ENCODE results near the gene PIH1D1. TPM values are rescaled to one million over a fixed set of nuclear protein-coding genes. Genes with fewer than 3 reads are reported as not detected.

Gene PIH1D1
- total RNA-seq, 1 donor: 80.6 TPM

DNA sequence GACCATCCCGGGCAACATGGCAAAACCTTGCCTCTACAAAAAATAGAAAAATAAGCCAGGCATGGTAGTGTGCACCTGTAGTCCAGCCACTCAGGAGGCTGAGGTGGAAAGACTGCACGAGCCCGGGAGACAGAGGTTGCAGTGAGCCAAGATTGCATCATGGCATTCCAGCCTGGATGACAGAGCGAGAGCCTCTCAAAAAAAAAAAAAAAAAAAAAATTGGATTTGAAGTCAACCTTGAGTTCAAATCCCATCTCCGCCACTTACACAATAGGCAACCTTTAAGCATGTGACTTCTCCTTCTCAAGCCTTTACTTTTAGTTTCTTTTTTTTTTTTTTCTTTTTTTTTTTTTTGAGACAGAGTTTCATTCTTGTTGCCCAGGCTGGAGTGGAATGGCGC is 51.6 kb downstream of the PIH1D1 start:
- peak; percentile 10 for DNase-seq (ENCODE audit: low read depth)
- no peak for TF ChIP-seq CTCF (IDR thresholded peaks at IDR 0.05; ENCODE audit: insufficient read depth, low read length)
- H3K4me3 ChIP-seq (ENCODE audit: low read depth, low read length): no peak overlapping the region

- no peak for TF ChIP-seq CTCF (IDR thresholded peaks at IDR 0.05; ENCODE audit: insufficient read depth, low read length)
- DNase-seq (ENCODE audit: low read depth): no peak
- H3K4me3 ChIP-seq (ENCODE audit: low read depth, low read length): no peak overlapping the region
Observed at GRCh38 chr19:49398931-49399330, 52.7 kb downstream of the PIH1D1 start.

GRCh38 chr19:49398001-49398615 is 53.5 kb downstream of the PIH1D1 start:
- no peak for TF ChIP-seq CTCF (IDR thresholded peaks at IDR 0.05; ENCODE audit: insufficient read depth, low read length)
- H3K4me3 ChIP-seq (ENCODE audit: low read depth, low read length): no peak overlapping the region

GRCh38 chr19:49396738-49397505 is 54.7 kb downstream of the PIH1D1 start:
- no peak for TF ChIP-seq CTCF (IDR thresholded peaks at IDR 0.05; ENCODE audit: insufficient read depth, low read length)

More at GRCh38 chr19:49398001-49398615, 53.5 kb downstream of the PIH1D1 start:
- no peak for DNase-seq (ENCODE audit: low read depth)

More at GRCh38 chr19:49396738-49397505, 54.7 kb downstream of the PIH1D1 start:
- H3K4me3 ChIP-seq (ENCODE audit: low read depth, low read length): no peak overlapping the region
- no peak for DNase-seq (ENCODE audit: low read depth)

Small RNA genes within 50 kb of the gene (small RNA-seq; reads per million reads assigned to genes)
- 0.38 reads per million for gene MIR150
- not detected for gene SNORD32A
- gene SNORD33: not detected
- gene SNORD34: not detected
- gene SNORD35A: not detected
- not detected for gene SNORD35B

Other genes with a start within 250 kb of the PIH1D1 start
- gene SLC6A16, start 126.6 kb downstream of the PIH1D1 start, total RNA-seq (ENCODE audit: low replicate concordance): 0.09 TPM in 1 of 2 replicates, not detected in the other
- not detected in 2 replicates for gene CD37, start 116.4 kb downstream of the PIH1D1 start, total RNA-seq (ENCODE audit: low replicate concordance)
- 19.2 and 22.3 TPM in 2 replicates for gene TEAD2, start 89.4 kb downstream of the PIH1D1 start, total RNA-seq (ENCODE audit: low replicate concordance)
- gene DKKL1, start 87.9 kb downstream of the PIH1D1 start, total RNA-seq (ENCODE audit: low replicate concordance): 0.18 TPM in 1 of 2 replicates, not detected in the other
- not detected in 2 replicates for gene KASH5, start 63.6 kb downstream of the PIH1D1 start, total RNA-seq (ENCODE audit: low replicate concordance)
- not detected in 2 replicates for gene PTH2, start 28.4 kb downstream of the PIH1D1 start, total RNA-seq (ENCODE audit: low replicate concordance)
- not detected in 2 replicates for gene GFY, start 26.4 kb downstream of the PIH1D1 start, total RNA-seq (ENCODE audit: low replicate concordance)
- gene SLC17A7, start 10.3 kb downstream of the PIH1D1 start, total RNA-seq (ENCODE audit: low replicate concordance): 0.49 TPM in 1 of 2 replicates, not detected in the other
- gene ALDH16A1, start 1.4 kb upstream of the PIH1D1 start, total RNA-seq (ENCODE audit: low replicate concordance): 25.0 and 29.6 TPM in 2 replicates
- gene FLT3LG, start 22.4 kb upstream of the PIH1D1 start, total RNA-seq (ENCODE audit: low replicate concordance): 3.7 and 5.4 TPM in 2 replicates
- gene RPL13A, start 35.8 kb upstream of the PIH1D1 start, total RNA-seq (ENCODE audit: low replicate concordance): 2,039 and 2,642 TPM in 2 replicates
- 2,258 and 4,425 TPM in 2 replicates for gene RPS11, start 44.6 kb upstream of the PIH1D1 start, total RNA-seq (ENCODE audit: low replicate concordance)
- gene FCGRT, start 60.8 kb upstream of the PIH1D1 start, total RNA-seq (ENCODE audit: low replicate concordance): 73.8 and 132 TPM in 2 replicates
- 121 and 181 TPM in 2 replicates for gene RCN3, start 76.2 kb upstream of the PIH1D1 start, total RNA-seq (ENCODE audit: low replicate concordance)
- gene NOSIP, start 128.7 kb upstream of the PIH1D1 start, total RNA-seq (ENCODE audit: low replicate concordance): 35.7 and 46.9 TPM in 2 replicates
- gene PRRG2, start 129.5 kb upstream of the PIH1D1 start, total RNA-seq (ENCODE audit: low replicate concordance): 0.27 and 0.57 TPM in 2 replicates
- 3.2 and 3.7 TPM in 2 replicates for gene PRR12, start 139.4 kb upstream of the PIH1D1 start, total RNA-seq (ENCODE audit: low replicate concordance)
- 13.7 and 52.4 TPM in 2 replicates for gene RRAS, start 188.3 kb upstream of the PIH1D1 start, total RNA-seq (ENCODE audit: low replicate concordance)
- 16.9 and 41.1 TPM in 2 replicates for gene SCAF1, start 190.4 kb upstream of the PIH1D1 start, total RNA-seq (ENCODE audit: low replicate concordance)
- 33.3 and 106 TPM in 2 replicates for gene IRF3, start 214.0 kb upstream of the PIH1D1 start, total RNA-seq (ENCODE audit: low replicate concordance)
- gene BCL2L12, start 214.1 kb upstream of the PIH1D1 start, total RNA-seq (ENCODE audit: low replicate concordance): 3.9 and 6.1 TPM in 2 replicates
- 32.5 and 164 TPM in 2 replicates for gene PRMT1, start 225.5 kb upstream of the PIH1D1 start, total RNA-seq (ENCODE audit: low replicate concordance)
- gene ADM5, start 237.8 kb upstream of the PIH1D1 start, total RNA-seq (ENCODE audit: low replicate concordance): 0.33 and 0.63 TPM in 2 replicates
- 23.4 and 39.4 TPM in 2 replicates for gene CPT1C, start 239.3 kb upstream of the PIH1D1 start, total RNA-seq (ENCODE audit: low replicate concordance)